ENCODE measurements around the gene ZDHHC11B.
"Not testable (repeated sequence)": the region's sequence is repeated elsewhere in the genome, so short reads cannot be mapped to it uniquely, and the experiment has no call there.

GRCh38 chr5:723865-724264, 60.7 kb downstream of the ZDHHC11B start:
- not testable (repeated sequence) for TF ChIP-seq CTCF, POLR2A, POLR2AphosphoS5, EP300 (IDR thresholded peaks at IDR 0.05)

All from stomach (tissue), 4 donors.